Measurements from ENCODE around the gene OSBPL5. TPM values are rescaled to one million over a fixed set of nuclear protein-coding genes. Genes with fewer than 3 reads are reported as not detected.

OSBPL5 gene
- total RNA-seq, 4 donors from 2014 or later = 37.3 to 211 (median 105) TPM

DNA sequence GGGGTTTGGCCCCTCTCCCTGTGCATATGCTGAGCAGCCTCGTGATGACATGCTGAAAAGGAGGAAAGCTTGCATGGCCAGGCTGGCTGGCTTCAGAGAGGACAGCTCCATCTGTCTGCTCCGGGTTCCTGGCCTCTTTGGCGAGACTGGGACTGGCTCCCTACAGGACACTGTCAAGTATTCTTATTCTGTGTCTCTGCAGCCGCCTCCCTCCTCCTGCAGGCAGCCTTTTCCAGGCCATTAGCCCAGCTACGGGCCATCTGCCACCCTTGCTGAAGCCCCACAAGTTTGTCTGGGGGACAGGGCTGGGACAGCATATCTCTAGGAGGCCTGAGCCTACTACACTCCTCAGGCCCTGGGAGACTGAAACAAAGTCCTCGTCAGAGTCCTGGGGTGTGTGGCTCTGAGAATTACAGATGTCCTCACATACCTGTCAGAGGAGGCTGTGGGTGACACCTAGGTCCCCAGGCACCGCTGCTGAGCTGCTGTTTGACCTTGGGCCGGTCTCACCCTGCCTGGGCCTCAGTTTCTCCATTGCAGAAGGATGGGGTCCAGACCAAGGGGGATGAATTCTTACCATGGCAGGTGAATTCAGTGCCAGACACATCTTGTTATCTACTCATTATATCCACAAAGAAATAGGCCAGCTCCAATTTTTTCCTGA lies 42.5 kb upstream of the OSBPL5 start:
- Histone ChIP-seq H3K27me3 (peaks cover 24% of the 10 kb centered on the region), H3K9me3 (no peaks in the 10 kb centered on the region), H3K4me1 (peaks cover 0 to 13% (median 7%) of the 10 kb centered on the region in 4 donors), H3K36me3 (no peaks in the 10 kb centered on the region), H3K4me3 (no peak overlapping the region), H3K27ac (no peak overlapping the region)
- no peak for DNase-seq
- TF ChIP-seq CTCF (IDR thresholded peaks at IDR 0.05) = no peak
- TF ChIP-seq EP300 (IDR thresholded peaks at IDR 0.05; ENCODE audit: low read depth) = no peak
- no peak for TF ChIP-seq POLR2AphosphoS5 (IDR thresholded peaks at IDR 0.05)
- no peak for TF ChIP-seq POLR2A (IDR thresholded peaks at IDR 0.05)
- intact Hi-C loops (cut with DNase I; ENCODE audit: low total_unique reads) (no loop called here), in situ Hi-C loops (cut with MboI; ENCODE audit: low pct_ligation_motif_present in 1 of 4, low pct_unique_long_range_greater_than_20kb in 1 of 4, low sequenced_read_pairs in 3 of 4) (loop anchor here in 2 of 4 donors (25.0 kb wide), 2 partner anchors 95 to 170 kb away; no protein-coding TSS in a partner anchor)
- 85% methylated on average over 7 of the region's 8 CpGs; no CpG with 5 or more reads in 1 of the 2 donors for WGBS, 2 donors (ENCODE audit: low coverage in 1 of 2)

DNA sequence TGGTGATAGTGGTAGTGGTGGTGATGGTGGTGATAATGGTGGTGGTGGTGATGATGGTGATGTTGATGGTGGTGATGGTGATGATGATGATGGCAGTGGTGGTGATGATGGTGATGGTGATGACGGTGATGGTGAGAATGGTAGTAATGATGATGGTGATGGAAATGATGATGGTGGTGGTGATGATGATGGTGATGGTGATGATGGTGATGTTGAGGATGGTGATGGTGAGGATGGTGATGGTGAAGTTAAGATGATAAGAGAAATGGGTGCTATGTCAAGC lies 41.8 kb upstream of the OSBPL5 start:
- H3K36me3 ChIP-seq = no peaks in the 10 kb centered on the region
- H3K27me3 ChIP-seq = peaks cover 32% of the 10 kb centered on the region
- no peak for TF ChIP-seq POLR2AphosphoS5 (IDR thresholded peaks at IDR 0.05)
- TF ChIP-seq POLR2A (IDR thresholded peaks at IDR 0.05) = no peak
- no peak for TF ChIP-seq EP300 (IDR thresholded peaks at IDR 0.05; ENCODE audit: low read depth)
- TF ChIP-seq CTCF (IDR thresholded peaks at IDR 0.05) = no peak
- intact Hi-C loops (cut with DNase I; ENCODE audit: low total_unique reads) = no loop called here
- WGBS, 2 donors (ENCODE audit: low coverage in 1 of 2) = 100% methylated on average over 1 of the region's 1 CpG
- in situ Hi-C loops (cut with MboI; ENCODE audit: low pct_ligation_motif_present in 1 of 4, low pct_unique_long_range_greater_than_20kb in 1 of 4, low sequenced_read_pairs in 3 of 4) = loop anchor here in 2 of 4 donors (25.0 kb wide), 2 partner anchors 95 to 170 kb away; no protein-coding TSS in a partner anchor
- no peak overlapping the region for H3K27ac ChIP-seq
- peaks cover 0 to 13% (median 7%) of the 10 kb centered on the region in 4 donors for H3K4me1 ChIP-seq
- no peaks in the 10 kb centered on the region for H3K9me3 ChIP-seq
- no peak for DNase-seq
- H3K4me3 ChIP-seq = no peak overlapping the region

DNA sequence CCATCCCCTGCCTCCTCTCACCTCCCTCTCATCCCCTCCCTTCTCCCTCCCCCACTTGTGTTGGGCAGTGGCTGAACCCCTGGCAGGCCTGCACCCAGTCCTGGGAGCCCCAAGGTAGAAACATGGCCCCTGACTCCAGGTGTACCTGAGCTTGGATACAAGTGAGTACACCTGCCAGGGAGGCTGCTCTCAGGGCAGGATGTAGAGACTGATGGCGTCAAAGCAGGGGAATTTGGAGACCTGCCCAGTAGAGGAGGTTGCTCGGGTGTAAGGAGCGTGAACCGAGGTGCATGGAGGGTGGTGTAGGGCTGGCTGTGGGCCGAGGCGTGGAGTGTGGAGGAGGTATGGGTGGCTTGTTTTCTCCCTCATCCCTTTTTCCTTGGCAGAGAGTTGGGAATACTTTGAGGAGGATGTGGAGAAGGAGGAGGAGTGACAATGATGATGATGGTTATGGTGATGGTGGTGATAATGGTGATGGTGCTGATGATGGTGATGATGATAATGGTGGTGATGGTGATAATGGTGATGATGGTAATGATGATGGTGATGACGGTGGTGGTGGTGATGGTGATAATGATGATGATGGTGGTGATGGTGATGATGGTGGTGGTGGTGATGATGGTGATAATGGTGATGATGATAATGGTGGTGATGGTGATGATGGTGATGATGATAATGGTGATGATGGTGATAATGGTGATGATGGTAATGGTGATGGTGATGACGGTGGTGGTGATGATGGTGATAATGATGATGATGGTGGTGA lies 41.2 kb upstream of the OSBPL5 start:
- intact Hi-C loops (cut with DNase I; ENCODE audit: low total_unique reads) = no loop called here
- Histone ChIP-seq H3K27me3 (peaks cover 37% of the 10 kb centered on the region), H3K4me1 (peaks cover 0 to 13% (median 7%) of the 10 kb centered on the region in 4 donors), H3K27ac (no peak overlapping the region), H3K36me3 (no peaks in the 10 kb centered on the region), H3K4me3 (no peak overlapping the region), H3K9me3 (no peaks in the 10 kb centered on the region)
- in situ Hi-C loops (cut with MboI; ENCODE audit: low pct_ligation_motif_present in 1 of 4, low pct_unique_long_range_greater_than_20kb in 1 of 4, low sequenced_read_pairs in 3 of 4) = loop anchor here in 2 of 4 donors (25.0 kb wide), 2 partner anchors 94 to 169 kb away; no protein-coding TSS in a partner anchor
- no peak for DNase-seq
- TF ChIP-seq POLR2A (IDR thresholded peaks at IDR 0.05) (no peak), CTCF (IDR thresholded peaks at IDR 0.05) (no peak), POLR2AphosphoS5 (IDR thresholded peaks at IDR 0.05) (no peak), EP300 (IDR thresholded peaks at IDR 0.05; ENCODE audit: low read depth) (no peak)
- 87 to 94% methylated on average over 4 to 8 of the region's 8 CpGs for WGBS, 2 donors (ENCODE audit: low coverage in 1 of 2)
